Stimulated activated memory B cell treated with anti-CD40 and anti-IgM and Interleukin-4, amounts not matched to agents 10 μg/mL and 1 μg/mL and 100 μg/mL, for 72 hours (primary cell): ENCODE measurements around the gene CTNND2.

Experiments used
- ATAC-seq: fragments of 150-1000 bp; cut with Tn5 transposase; 2 replicates; pipeline ENCODE4 v1.10.0; 2021
- H3K27ac Mint-ChIP-seq: one replicate; pipeline ENCODE4 v1.8.0; 2022; ENCODE audit warnings: mild to moderate bottlenecking, mixed read lengths
- H3K27me3 Mint-ChIP-seq: one replicate; pipeline ENCODE4 v1.8.0; 2022; ENCODE audit warnings: mixed read lengths
- H3K36me3 Mint-ChIP-seq: one replicate; pipeline ENCODE4 v1.8.0; 2022; ENCODE audit warnings: mixed read lengths
- H3K4me1 Mint-ChIP-seq: one replicate; pipeline ENCODE4 v1.8.0; 2022; ENCODE audit warnings: mixed read lengths
- H3K4me3 Mint-ChIP-seq: one replicate; pipeline ENCODE4 v1.8.0; 2022; ENCODE audit warnings: mild to moderate bottlenecking, moderate library complexity, mixed read lengths
- H3K9me3 Mint-ChIP-seq: one replicate; pipeline ENCODE4 v1.8.0; 2022; ENCODE audit warnings: mixed read lengths

Gene CTNND2

GRCh38 chr5:11491404-11492075 is 412.7 kb downstream of the CTNND2 start:
- Mint-ChIP-seq H3K9me3 (peaks cover 3% of the 10 kb centered on the region), H3K27ac (no peak overlapping the region), H3K4me1 (no peaks in the 10 kb centered on the region), H3K27me3 (peaks cover under 1% of the 10 kb centered on the region), H3K36me3 (no peaks in the 10 kb centered on the region), H3K4me3 (no peak overlapping the region)
- ATAC-seq: no peak

- Mint-ChIP-seq H3K36me3 (no peaks in the 10 kb centered on the region), H3K4me1 (no peaks in the 10 kb centered on the region), H3K27ac (no peak overlapping the region), H3K27me3 (peaks cover 21% of the 10 kb centered on the region), H3K9me3 (peaks cover 5% of the 10 kb centered on the region), H3K4me3 (no peak overlapping the region)
- ATAC-seq: no peak
These were observed 420.6 kb downstream of the CTNND2 start for GRCh38 chr5:11483630-11484029.

- ATAC-seq: no peak
- Mint-ChIP-seq H3K9me3 (peaks cover 2% of the 10 kb centered on the region), H3K4me3 (no peak overlapping the region), H3K4me1 (no peaks in the 10 kb centered on the region), H3K27me3 (peaks cover 21% of the 10 kb centered on the region), H3K36me3 (no peaks in the 10 kb centered on the region), H3K27ac (no peak overlapping the region)
These were observed 422.2 kb downstream of the CTNND2 start for GRCh38 chr5:11482011-11482410.

GRCh38 chr5:11477786-11478185 is 426.5 kb downstream of the CTNND2 start:
- H3K27me3 Mint-ChIP-seq: peaks cover 17% of the 10 kb centered on the region
- H3K36me3 Mint-ChIP-seq: no peaks in the 10 kb centered on the region
- H3K4me3 Mint-ChIP-seq: no peak overlapping the region
- ATAC-seq: no peak
- no peaks in the 10 kb centered on the region for H3K4me1 Mint-ChIP-seq
- H3K9me3 Mint-ChIP-seq: peaks cover 2% of the 10 kb centered on the region
- H3K27ac Mint-ChIP-seq: no peak overlapping the region

- no peaks in the 10 kb centered on the region for H3K4me1 Mint-ChIP-seq
- H3K4me3 Mint-ChIP-seq: no peak overlapping the region
- no peaks in the 10 kb centered on the region for H3K36me3 Mint-ChIP-seq
- peaks cover 2% of the 10 kb centered on the region for H3K9me3 Mint-ChIP-seq
- no peak overlapping the region for H3K27ac Mint-ChIP-seq
- peaks cover 9% of the 10 kb centered on the region for H3K27me3 Mint-ChIP-seq
- ATAC-seq: no peak
These were observed 427.4 kb downstream of the CTNND2 start for GRCh38 chr5:11476866-11477265.

GRCh38 chr5:11468334-11469039 is 435.8 kb downstream of the CTNND2 start:
- H3K9me3 Mint-ChIP-seq: no peaks in the 10 kb centered on the region
- ATAC-seq: no peak
- H3K4me1 Mint-ChIP-seq: no peaks in the 10 kb centered on the region
- H3K27ac Mint-ChIP-seq: no peak overlapping the region
- no peaks in the 10 kb centered on the region for H3K36me3 Mint-ChIP-seq
- no peak overlapping the region for H3K4me3 Mint-ChIP-seq
- H3K27me3 Mint-ChIP-seq: no peaks in the 10 kb centered on the region

GRCh38 chr5:11467588-11467987 is 436.7 kb downstream of the CTNND2 start:
- Mint-ChIP-seq H3K4me1 (no peaks in the 10 kb centered on the region), H3K9me3 (no peaks in the 10 kb centered on the region), H3K27me3 (no peaks in the 10 kb centered on the region), H3K4me3 (no peak overlapping the region), H3K27ac (no peak overlapping the region), H3K36me3 (no peaks in the 10 kb centered on the region)
- no peak for ATAC-seq

GRCh38 chr5:11459716-11460115 is 444.5 kb downstream of the CTNND2 start:
- H3K4me1 Mint-ChIP-seq: no peaks in the 10 kb centered on the region
- H3K27me3 Mint-ChIP-seq: no peaks in the 10 kb centered on the region
- H3K27ac Mint-ChIP-seq: no peak overlapping the region

GRCh38 chr5:11455505-11455904 is 448.7 kb downstream of the CTNND2 start:
- Mint-ChIP-seq H3K27ac (no peak overlapping the region), H3K36me3 (no peaks in the 10 kb centered on the region), H3K4me3 (no peak overlapping the region), H3K27me3 (no peaks in the 10 kb centered on the region), H3K4me1 (no peaks in the 10 kb centered on the region), H3K9me3 (no peaks in the 10 kb centered on the region)
- no peak for ATAC-seq

More at GRCh38 chr5:11459716-11460115, 444.5 kb downstream of the CTNND2 start:
- no peak for ATAC-seq
- no peak overlapping the region for H3K4me3 Mint-ChIP-seq
- no peaks in the 10 kb centered on the region for H3K36me3 Mint-ChIP-seq
- H3K9me3 Mint-ChIP-seq: no peaks in the 10 kb centered on the region

DNA sequence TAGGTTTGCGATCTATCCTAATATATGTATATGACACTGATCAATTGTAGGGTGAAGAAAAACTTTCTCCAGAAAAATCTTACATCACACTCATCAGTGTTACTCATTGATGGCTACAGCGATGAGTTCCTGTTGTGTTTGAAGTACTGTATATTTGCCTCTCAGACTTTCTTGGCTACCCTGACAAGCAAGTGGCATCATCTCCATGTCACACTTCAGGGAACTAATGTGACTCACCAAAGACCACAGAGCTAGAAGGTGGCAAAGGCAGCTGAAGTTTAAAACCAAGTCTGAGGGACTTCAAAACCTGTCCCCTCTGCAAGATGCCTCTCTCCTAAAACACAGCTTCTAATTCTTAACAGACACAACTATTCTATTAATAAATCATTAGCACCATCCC is 451.4 kb downstream of the CTNND2 start:
- ATAC-seq: no peak
- H3K27ac Mint-ChIP-seq: no peak overlapping the region

DNA sequence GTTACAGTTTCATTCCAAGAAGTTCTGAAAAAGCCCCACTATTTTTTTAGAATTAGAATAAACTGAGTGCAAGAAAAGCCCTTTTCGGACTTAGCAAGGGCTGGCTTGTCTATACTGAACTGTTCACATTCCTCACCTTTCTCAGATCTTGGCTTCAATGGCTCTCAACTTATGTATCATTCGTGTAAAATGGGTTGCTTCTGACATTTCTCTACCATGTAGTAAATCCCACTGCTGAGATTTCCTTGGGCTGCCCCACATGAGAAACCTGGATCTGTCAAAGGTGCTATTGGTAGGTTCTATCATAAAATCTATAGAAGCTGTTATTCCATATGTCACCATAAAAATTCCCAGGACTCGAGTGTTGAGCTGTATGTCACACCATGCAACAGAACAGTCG is 454.3 kb downstream of the CTNND2 start:
- no peaks in the 10 kb centered on the region for H3K36me3 Mint-ChIP-seq
- H3K9me3 Mint-ChIP-seq: no peaks in the 10 kb centered on the region
- no peaks in the 10 kb centered on the region for H3K27me3 Mint-ChIP-seq
- ATAC-seq: no peak
- H3K4me1 Mint-ChIP-seq: no peaks in the 10 kb centered on the region
- no peak overlapping the region for H3K27ac Mint-ChIP-seq
- no peak overlapping the region for H3K4me3 Mint-ChIP-seq

More for the DNA sequence above, 451.4 kb downstream of the CTNND2 start:
- no peaks in the 10 kb centered on the region for H3K36me3 Mint-ChIP-seq
- H3K9me3 Mint-ChIP-seq: no peaks in the 10 kb centered on the region
- no peaks in the 10 kb centered on the region for H3K4me1 Mint-ChIP-seq
- no peaks in the 10 kb centered on the region for H3K27me3 Mint-ChIP-seq
- H3K4me3 Mint-ChIP-seq: no peak overlapping the region

DNA sequence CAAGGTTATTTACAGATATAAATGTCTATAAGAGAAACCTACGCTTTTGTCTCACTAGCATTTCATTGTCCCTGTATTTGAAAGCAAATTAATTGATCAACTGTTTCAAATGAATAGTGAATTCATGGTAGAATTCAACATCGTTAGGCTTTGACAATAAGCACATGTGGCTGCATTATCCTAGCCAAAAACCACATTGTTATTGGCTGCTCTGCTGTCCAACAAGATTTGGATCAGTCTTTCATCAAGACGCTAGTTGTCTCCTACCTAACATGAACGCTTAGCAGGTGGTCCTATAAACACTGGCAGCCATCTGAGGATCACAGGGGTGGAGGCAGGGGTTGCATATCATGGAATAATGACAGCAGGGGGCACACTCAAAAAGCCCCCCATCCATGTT is 455.0 kb downstream of the CTNND2 start:
- Mint-ChIP-seq H3K9me3 (no peaks in the 10 kb centered on the region), H3K36me3 (no peaks in the 10 kb centered on the region), H3K4me1 (no peaks in the 10 kb centered on the region), H3K27ac (no peak overlapping the region), H3K27me3 (no peaks in the 10 kb centered on the region), H3K4me3 (no peak overlapping the region)
- no peak for ATAC-seq

- H3K27ac Mint-ChIP-seq: no peak overlapping the region
- no peak for ATAC-seq
- no peaks in the 10 kb centered on the region for H3K27me3 Mint-ChIP-seq
- H3K36me3 Mint-ChIP-seq: no peaks in the 10 kb centered on the region
- no peaks in the 10 kb centered on the region for H3K9me3 Mint-ChIP-seq
- H3K4me1 Mint-ChIP-seq: no peaks in the 10 kb centered on the region
- H3K4me3 Mint-ChIP-seq: no peak overlapping the region
These were observed 460.4 kb downstream of the CTNND2 start for GRCh38 chr5:11443831-11444230.

DNA sequence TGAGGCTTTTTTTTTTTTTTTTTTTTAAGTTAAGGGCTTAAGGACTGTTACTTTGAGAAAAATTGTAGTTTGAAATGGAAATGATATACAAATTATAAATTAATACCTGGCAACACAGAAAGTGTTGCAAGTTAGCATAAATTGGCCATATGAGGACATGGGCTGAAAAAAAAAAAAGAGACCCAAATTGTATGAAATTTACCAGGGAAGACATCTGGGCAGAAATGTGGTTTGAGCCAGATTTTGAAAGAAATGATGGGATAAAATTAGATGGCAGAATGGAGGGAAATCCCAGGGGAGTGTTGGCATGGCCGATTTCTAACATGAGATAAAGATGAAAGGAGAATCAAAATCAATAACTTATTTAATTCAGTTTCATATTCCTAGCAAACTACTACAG is 472.1 kb downstream of the CTNND2 start:
- Mint-ChIP-seq H3K36me3 (no peaks in the 10 kb centered on the region), H3K27me3 (no peaks in the 10 kb centered on the region)

GRCh38 chr5:11429254-11429653 is 475.0 kb downstream of the CTNND2 start:
- no peaks in the 10 kb centered on the region for H3K36me3 Mint-ChIP-seq
- no peak overlapping the region for H3K27ac Mint-ChIP-seq
- peaks cover 3% of the 10 kb centered on the region for H3K9me3 Mint-ChIP-seq
- no peak for ATAC-seq
- no peaks in the 10 kb centered on the region for H3K4me1 Mint-ChIP-seq
- H3K4me3 Mint-ChIP-seq: no peak overlapping the region
- no peaks in the 10 kb centered on the region for H3K27me3 Mint-ChIP-seq

More for the DNA sequence above, 472.1 kb downstream of the CTNND2 start:
- Mint-ChIP-seq H3K27ac (no peak overlapping the region), H3K4me1 (no peaks in the 10 kb centered on the region), H3K9me3 (peaks cover 3% of the 10 kb centered on the region), H3K4me3 (no peak overlapping the region)
- ATAC-seq: no peak

DNA sequence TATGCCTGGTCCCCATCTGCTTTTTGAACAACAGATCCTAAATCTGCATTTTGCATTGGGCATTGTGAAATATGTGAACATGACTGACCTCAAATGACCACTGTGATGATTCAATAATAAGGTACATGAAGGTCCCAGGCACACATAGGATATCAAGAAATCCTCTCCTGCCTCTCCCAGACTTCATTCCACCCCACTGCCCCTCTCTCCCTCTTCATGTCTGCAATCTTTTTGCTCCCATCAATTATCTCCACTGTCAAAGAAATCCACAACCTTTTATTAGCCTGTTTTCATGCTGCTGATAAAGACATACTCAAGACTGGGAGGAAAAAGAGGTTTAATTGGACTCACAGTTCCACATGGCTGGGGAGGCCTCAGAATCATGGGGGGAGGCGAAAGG is 476.7 kb downstream of the CTNND2 start:
- H3K4me3 Mint-ChIP-seq: no peak overlapping the region
- ATAC-seq: no peak
- H3K27ac Mint-ChIP-seq: no peak overlapping the region
- H3K4me1 Mint-ChIP-seq: no peaks in the 10 kb centered on the region
- no peaks in the 10 kb centered on the region for H3K36me3 Mint-ChIP-seq
- no peaks in the 10 kb centered on the region for H3K27me3 Mint-ChIP-seq
- peaks cover 3% of the 10 kb centered on the region for H3K9me3 Mint-ChIP-seq
